GM18861 (cell line): Measurements from ENCODE around the gene PCGF1.
A peak's percentile ranks its signal among the peaks of the same experiment; 100 is the strongest.

Experiments used
- ATAC-seq: cut with Tn5 transposase; IDR thresholded peaks from one replicate; pipeline ENCODE4 v1.9.1; 2021; ENCODE audit not compliant: unreplicated experiment

The PCGF1 gene

GRCh38 chr2:74507145-74507925 lies at the start of gene PCGF1:
PCGF1 (minus strand) TSS chr2:74507695; CDS start chr2:74507668, 27 bp downstream.
- peak; percentile 80 for ATAC-seq

- ATAC-seq = no peak
Observed at GRCh38 chr2:74556831-74557370, 49.4 kb upstream of the PCGF1 start.

- ATAC-seq = no peak
Observed at GRCh38 chr2:74556159-74556558, 48.7 kb upstream of the PCGF1 start.

DNA sequence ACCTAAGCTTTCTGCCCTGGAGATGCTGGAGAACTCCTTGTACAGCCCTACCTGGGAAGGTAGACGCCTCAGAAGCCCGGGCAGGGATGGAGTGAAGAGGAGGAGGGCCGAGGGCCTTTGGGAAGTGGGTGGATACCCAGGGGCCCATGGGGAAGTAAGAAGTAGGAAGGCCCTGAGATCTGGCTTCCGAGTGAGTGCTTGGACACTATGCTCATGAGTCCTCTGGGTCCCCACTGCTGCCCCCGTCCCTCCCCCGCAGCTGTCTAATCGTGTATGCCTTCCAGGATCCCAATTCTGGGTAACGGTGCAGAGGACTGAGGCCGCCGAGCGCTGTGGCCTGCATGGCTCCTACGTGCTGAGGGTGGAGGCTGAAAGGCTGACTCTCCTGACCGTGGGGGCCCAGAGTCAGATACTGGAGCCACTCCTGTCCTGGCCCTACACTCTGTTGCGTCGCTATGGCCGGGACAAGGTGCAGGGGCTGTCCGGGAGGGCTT lies 48.2 kb upstream of the PCGF1 start:
- ATAC-seq = no peak

GRCh38 chr2:74554820-74555531 lies 47.5 kb upstream of the PCGF1 start:
- ATAC-seq = peak; percentile 28

DNA sequence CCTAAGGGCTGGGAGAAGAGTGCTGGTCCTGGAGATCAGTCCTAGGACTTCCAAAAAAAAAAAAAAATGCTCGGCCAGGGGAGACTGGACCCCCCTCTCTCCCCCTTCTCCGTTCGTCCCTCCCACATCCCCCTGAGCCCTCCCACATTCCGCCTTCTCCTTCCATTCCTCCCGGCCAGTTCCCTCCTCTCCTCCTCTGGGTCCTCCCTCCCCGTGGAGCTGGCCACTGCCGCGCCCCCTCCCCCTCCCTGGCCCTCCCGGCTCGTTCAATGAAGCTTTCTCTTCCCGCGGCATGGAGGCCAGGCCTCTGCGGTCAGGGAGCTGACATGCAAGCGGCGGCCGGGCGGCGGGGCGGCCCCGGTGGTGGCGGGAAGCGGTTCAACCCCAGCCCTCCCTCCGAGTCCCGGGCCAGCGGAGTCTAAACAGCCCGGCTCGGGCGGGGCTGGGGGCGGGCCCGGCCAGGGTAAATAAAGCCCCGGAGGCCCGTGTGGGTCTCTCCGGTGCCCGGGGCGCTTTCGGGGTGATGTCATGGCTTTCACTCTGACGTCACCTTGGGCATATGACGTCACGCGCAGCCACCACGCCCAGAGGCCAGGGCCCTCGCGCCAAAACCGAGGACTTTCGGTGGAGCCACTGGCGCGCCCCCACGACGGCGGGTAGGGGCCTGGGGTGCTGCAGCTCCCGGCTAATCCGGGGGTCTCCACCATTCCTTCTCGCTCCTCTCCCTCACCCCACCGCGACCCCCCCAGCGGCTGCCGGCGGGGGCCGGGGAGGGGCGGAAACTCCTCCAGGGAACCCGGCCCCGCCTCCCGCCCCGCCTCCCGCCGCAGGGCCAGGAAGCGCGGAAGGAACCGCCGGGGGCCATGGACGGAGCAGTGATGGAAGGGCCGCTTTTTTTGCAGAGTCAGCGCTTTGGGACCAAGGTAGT lies 46.7 kb upstream of the PCGF1 start, which contains the start of the genes DOK1 and LOXL3:
Gene DOK1 (plus strand): TSS at position 829 of the 928 bp plus-strand sequence. CDS start 35 bp downstream, at position 864.
Gene LOXL3 (minus strand): TSS at position 51 of the 928 bp plus-strand sequence. CDS start 1,308 bp downstream, outside the sequence.
- ATAC-seq = peak; percentile 33

- no peak for ATAC-seq
Observed at GRCh38 chr2:74552914-74553811, 45.7 kb upstream of the PCGF1 start.

- ATAC-seq = no peak
Observed at GRCh38 chr2:74551942-74552913, 44.7 kb upstream of the PCGF1 start.

DNA sequence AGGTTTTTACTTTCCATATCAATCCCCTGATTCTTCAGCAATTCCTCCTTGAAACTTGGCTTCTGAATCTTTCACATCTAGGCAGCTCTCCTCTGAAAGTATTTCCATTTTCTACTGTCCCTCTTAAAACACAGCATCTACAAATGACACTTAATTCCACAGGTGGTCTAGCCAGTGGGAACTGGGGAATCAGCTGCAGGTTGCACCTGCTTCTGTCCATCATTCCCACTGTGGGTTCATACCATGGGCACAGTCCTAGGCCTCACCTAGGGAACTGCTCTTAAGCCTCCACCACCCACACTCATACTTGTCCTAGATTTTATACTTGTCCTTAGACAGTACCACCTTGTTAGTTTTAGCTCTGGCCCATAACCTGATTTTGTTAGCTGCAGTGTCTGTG lies 44.0 kb upstream of the PCGF1 start:
- no peak for ATAC-seq

DNA sequence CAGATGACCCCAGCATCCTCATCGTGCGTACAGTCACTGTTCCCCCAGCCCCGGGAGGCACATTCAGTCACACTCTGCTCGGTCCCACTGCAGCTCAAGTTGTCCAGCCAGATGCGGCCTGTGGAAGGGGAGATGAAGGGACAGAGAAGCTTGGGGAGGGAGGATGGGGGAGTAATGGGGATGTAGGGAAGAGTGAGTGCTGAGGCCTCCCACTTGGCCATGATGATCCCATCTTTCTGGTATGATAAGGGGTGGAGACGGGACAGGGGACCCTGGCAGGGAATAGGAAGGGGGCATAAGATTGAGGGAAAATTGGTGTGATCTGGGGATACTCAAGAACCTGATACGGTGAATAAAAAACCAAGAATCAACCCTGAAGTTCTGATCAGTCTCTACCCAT lies 42.7 kb upstream of the PCGF1 start:
- ATAC-seq = no peak

GRCh38 chr2:74548900-74549826 lies 41.7 kb upstream of the PCGF1 start:
- ATAC-seq = no peak

- ATAC-seq = no peak
Observed at GRCh38 chr2:74548285-74548899, 40.9 kb upstream of the PCGF1 start.

GRCh38 chr2:74546004-74546403 lies 38.5 kb upstream of the PCGF1 start:
- ATAC-seq = no peak

- no peak for ATAC-seq
Observed at GRCh38 chr2:74544634-74545033, 37.1 kb upstream of the PCGF1 start.

DNA sequence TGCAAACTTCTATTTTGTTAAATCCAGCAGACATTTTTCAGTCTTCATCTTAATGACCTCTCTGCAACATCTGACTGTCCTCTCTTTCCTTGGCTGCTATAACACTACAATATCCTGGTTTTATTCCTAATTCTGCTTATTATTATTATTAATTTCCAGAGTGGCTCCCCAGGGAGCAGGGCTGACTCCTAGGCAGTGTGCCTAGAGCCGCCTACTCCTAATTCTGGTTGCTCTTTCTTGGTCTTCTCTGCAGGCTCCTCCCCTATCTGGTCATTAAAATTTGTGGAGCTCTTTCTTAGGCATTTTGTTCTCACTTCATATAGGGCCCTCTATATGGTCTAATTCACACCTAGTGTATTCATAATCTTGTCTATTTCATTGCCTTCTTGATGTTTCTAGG lies 35.5 kb upstream of the PCGF1 start:
- ATAC-seq = no peak

DNA sequence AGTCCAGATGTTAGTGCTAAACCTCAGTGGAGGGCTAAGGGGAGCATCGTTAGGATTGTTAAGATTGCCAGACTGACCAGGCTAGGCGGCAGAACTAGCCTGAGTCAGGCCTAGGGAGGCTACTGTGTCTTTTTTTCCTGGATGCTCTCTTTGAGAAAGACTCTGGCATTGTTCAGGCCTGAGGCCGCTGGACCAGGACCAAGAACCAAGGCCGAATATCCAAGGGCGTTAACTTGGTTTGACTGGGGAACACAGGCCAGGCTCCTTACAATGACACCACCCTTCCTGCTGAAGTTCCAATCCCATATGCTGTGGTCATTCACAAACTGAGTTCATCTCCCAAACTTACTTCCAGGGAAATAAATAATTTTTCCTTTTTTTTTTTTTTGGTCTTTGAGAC lies 32.8 kb upstream of the PCGF1 start:
- ATAC-seq = no peak

DNA sequence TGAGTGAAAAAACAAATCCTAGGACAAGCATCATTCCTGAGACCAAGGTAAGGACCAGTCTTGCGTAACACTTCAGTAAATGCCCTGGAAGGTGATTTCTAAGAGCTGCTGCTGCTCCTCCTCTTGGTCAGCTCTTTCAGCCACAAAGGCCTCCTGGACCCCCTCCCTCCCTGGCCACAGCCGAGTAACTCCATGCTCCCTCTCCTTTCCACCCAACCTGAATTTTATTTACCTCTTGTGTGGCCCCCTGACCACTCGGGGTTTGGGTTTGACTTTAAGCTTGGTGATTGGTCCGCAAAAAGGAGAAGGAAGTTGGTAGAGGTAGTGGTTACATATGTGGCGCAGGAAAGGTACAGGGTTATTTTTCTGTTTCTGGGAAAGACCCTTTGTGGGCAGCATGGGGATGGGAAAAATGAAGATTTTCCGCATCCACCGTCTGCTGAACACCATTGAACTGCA lies 31.4 kb upstream of the PCGF1 start:
- no peak for ATAC-seq
